Measurements from ENCODE around the gene GLT1D1. TPM values are rescaled to one million over a fixed set of nuclear protein-coding genes. Genes with fewer than 3 reads are reported as not detected.

The GLT1D1 gene
- total RNA-seq, 2 donors from 2014 or later, result not detected

- no peak overlapping the region for H3K4me3 ChIP-seq
- peak in 2 of 4 donors; percentile 9 to 44 for DNase-seq
- intact Hi-C loops (cut with DNase I), result no loop called here
- H3K27me3 ChIP-seq, result no peaks in the 10 kb centered on the region
- peaks cover 0 to 13% of the 10 kb centered on the region in 2 donors for H3K36me3 ChIP-seq (replicated peaks in 1 of 2; ENCODE audit: insufficient read depth in 1 of 2, low read depth in 2 of 2)
- H3K27ac ChIP-seq, result peak overlapping the region in 1 of 4 donors; percentile 31
- 91 to 94% methylated on average over 12 to 14 of the region's 14 CpGs for WGBS, 2 donors
- TF ChIP-seq POLR2A (IDR thresholded peaks at IDR 0.05) (no peak), CTCF (IDR thresholded peaks at IDR 0.05) (no peak)
- H3K4me1 ChIP-seq, result peaks cover 21% of the 10 kb centered on the region
- ATAC-seq, result no peak
- no peaks in the 10 kb centered on the region for H3K9me3 ChIP-seq
Measured at GRCh38 chr12:128807161-128807724, 46.0 kb upstream of the GLT1D1 start.

- Histone ChIP-seq H3K4me1 (peaks cover 21% of the 10 kb centered on the region), H3K27ac (no peak overlapping the region), H3K4me3 (no peak overlapping the region), H3K36me3 (replicated peaks in 1 of 2; ENCODE audit: insufficient read depth in 1 of 2, low read depth in 2 of 2) (peaks cover 0 to 15% of the 10 kb centered on the region in 2 donors), H3K27me3 (no peaks in the 10 kb centered on the region), H3K9me3 (no peaks in the 10 kb centered on the region)
- DNase-seq (no peak), ATAC-seq (no peak)
- intact Hi-C loops (cut with DNase I), result no loop called here
- WGBS, 2 donors, result 90 to 95% methylated on average over 12 of the region's 12 CpGs
- TF ChIP-seq POLR2A (IDR thresholded peaks at IDR 0.05) (no peak), CTCF (IDR thresholded peaks at IDR 0.05) (no peak)
Measured at GRCh38 chr12:128808651-128809050, 44.6 kb upstream of the GLT1D1 start.

- no peak for TF ChIP-seq POLR2A (IDR thresholded peaks at IDR 0.05)
- TF ChIP-seq CTCF (IDR thresholded peaks at IDR 0.05), result peak in 1 of 7 experiments; percentile 8
- H3K4me3 ChIP-seq, result no peak overlapping the region
- ATAC-seq, result peak; percentile 52
- intact Hi-C loops (cut with DNase I), result no loop called here
- 64 to 75% methylated on average over 14 of the region's 14 CpGs for WGBS, 2 donors
- peak in 2 of 4 donors; percentile 11 to 33 for DNase-seq
- H3K9me3 ChIP-seq, result no peaks in the 10 kb centered on the region
- H3K27ac ChIP-seq, result peak overlapping the region in 2 of 4 donors; percentile 20 to 25
- H3K4me1 ChIP-seq, result peaks cover 21% of the 10 kb centered on the region
- no peaks in the 10 kb centered on the region for H3K27me3 ChIP-seq
- H3K36me3 ChIP-seq (replicated peaks in 1 of 2; ENCODE audit: insufficient read depth in 1 of 2, low read depth in 2 of 2), result peaks cover 0 to 13% of the 10 kb centered on the region in 2 donors
Measured at GRCh38 chr12:128810182-128811127, 42.8 kb upstream of the GLT1D1 start.

GRCh38 chr12:128811806-128812205, 41.5 kb upstream of the GLT1D1 start:
- H3K27ac ChIP-seq, result no peak overlapping the region
- DNase-seq (peak in 1 of 4 donors; percentile 3), ATAC-seq (no peak)
- WGBS, 2 donors, result 83 to 93% methylated on average over 9 of the region's 9 CpGs
- intact Hi-C loops (cut with DNase I), result no loop called here
- TF ChIP-seq POLR2A (IDR thresholded peaks at IDR 0.05) (no peak), CTCF (IDR thresholded peaks at IDR 0.05) (no peak)
- no peaks in the 10 kb centered on the region for H3K27me3 ChIP-seq
- H3K4me3 ChIP-seq, result no peak overlapping the region
- H3K9me3 ChIP-seq, result no peaks in the 10 kb centered on the region
- H3K4me1 ChIP-seq, result peaks cover 28% of the 10 kb centered on the region
- peaks cover 0 to 12% of the 10 kb centered on the region in 2 donors for H3K36me3 ChIP-seq (replicated peaks in 1 of 2; ENCODE audit: insufficient read depth in 1 of 2, low read depth in 2 of 2)

Measured in body of pancreas (tissue), 4 donors.